Activated CD4-positive, alpha-beta T cell treated with anti-CD3 and anti-CD28 coated beads, Interleukin-2, amount 50 U/mL, for 16 hours (primary cell): ENCODE results near the gene STT3A.
"Not testable (repeated sequence)": the region's sequence is repeated elsewhere in the genome, so short reads cannot be mapped to it uniquely, and the experiment has no call there.

Experiments
- DNase-seq: peaks from one replicate; pipeline ENCODE4 v3.0.0-alpha.2; 2020

STT3A gene

GRCh38 chr11:125592305-125593113, at the start of gene STT3A:
Gene STT3A (plus strand): TSS chr11:125592852. CDS start chr11:125595916, 3,064 bp downstream.
- DNase-seq = peak; percentile 99

- DNase-seq = no peak
Observed at GRCh38 chr11:125550780-125551179, 41.9 kb upstream of the STT3A start.

- no peak for DNase-seq
Observed at GRCh38 chr11:125551835-125552342, 40.8 kb upstream of the STT3A start.

- no peak for DNase-seq
Observed at GRCh38 chr11:125552927-125553326, 39.7 kb upstream of the STT3A start.

GRCh38 chr11:125553357-125553756, 39.3 kb upstream of the STT3A start:
- no peak for DNase-seq

- no peak for DNase-seq
Observed at GRCh38 chr11:125554038-125554437, 38.6 kb upstream of the STT3A start.

GRCh38 chr11:125559888-125560287, 32.8 kb upstream of the STT3A start:
- no peak for DNase-seq

GRCh38 chr11:125561924-125562323, 30.7 kb upstream of the STT3A start:
- no peak for DNase-seq

- no peak for DNase-seq
Observed at GRCh38 chr11:125562430-125562829, 30.2 kb upstream of the STT3A start.

GRCh38 chr11:125564357-125564756, 28.3 kb upstream of the STT3A start:
- DNase-seq = no peak

- no peak for DNase-seq
Observed at GRCh38 chr11:125566235-125566634, 26.4 kb upstream of the STT3A start.

- DNase-seq = peak; percentile 93
Observed at GRCh38 chr11:125568970-125569914, 23.4 kb upstream of the STT3A start, which contains the start of gene EI24. Gene EI24 (plus strand): TSS chr11:125569477. CDS start chr11:125572528, 3,051 bp downstream.

- peak; percentile 48 for DNase-seq
Observed at GRCh38 chr11:125569915-125570621, 22.6 kb upstream of the STT3A start.

- no peak for DNase-seq
Observed at GRCh38 chr11:125570952-125571351, 21.7 kb upstream of the STT3A start.

- DNase-seq = no peak
Observed at GRCh38 chr11:125572916-125573315, 19.7 kb upstream of the STT3A start.

- not testable (repeated sequence) for DNase-seq
Observed at GRCh38 chr11:125577181-125577580, 15.5 kb upstream of the STT3A start.

- no peak for DNase-seq
Observed at GRCh38 chr11:125578783-125579182, 13.9 kb upstream of the STT3A start.

GRCh38 chr11:125579811-125580210, 12.8 kb upstream of the STT3A start:
- no peak for DNase-seq

- DNase-seq = no peak
Observed at GRCh38 chr11:125583496-125583895, 9.2 kb upstream of the STT3A start.

- no peak for DNase-seq
Observed at GRCh38 chr11:125585487-125585886, 7.2 kb upstream of the STT3A start.

GRCh38 chr11:125586623-125587022, 6.0 kb upstream of the STT3A start:
- peak; percentile 68 for DNase-seq

GRCh38 chr11:125587480-125587879, 5.2 kb upstream of the STT3A start:
- no peak for DNase-seq

GRCh38 chr11:125588505-125588904, 4.1 kb upstream of the STT3A start:
- DNase-seq = peak; percentile 32
